A673 (cell line): ENCODE measurements around the gene PDLIM1.

Experiments
- EZH2 ChIP-seq: fragments of 200-600 bp; sonication (generic); IDR thresholded peaks from 2 replicates; pipeline ENCODE4 v1.6.1; 2017; ENCODE audit warnings: borderline replicate concordance, low read depth, mild to moderate bottlenecking, mixed read lengths, antibody characterized with exemption, low read length; ENCODE audit not compliant: poor library complexity, severe bottlenecking
- TF ChIP-seq, protein P1 (sequence below): fragments of 300-800, 200-600 bp; sonication (generic); conservative IDR thresholded peaks from 2 replicates; pipeline ENCODE4 v1.5.1; 2017; ENCODE audit warnings: low read depth, mild to moderate bottlenecking, antibody characterized with exemption, low read length, moderate library complexity, mixed read lengths

GRCh38 chr10:95240811-95241210 lies 50.0 kb downstream of the PDLIM1 start:
- TF ChIP-seq, protein P1, sequence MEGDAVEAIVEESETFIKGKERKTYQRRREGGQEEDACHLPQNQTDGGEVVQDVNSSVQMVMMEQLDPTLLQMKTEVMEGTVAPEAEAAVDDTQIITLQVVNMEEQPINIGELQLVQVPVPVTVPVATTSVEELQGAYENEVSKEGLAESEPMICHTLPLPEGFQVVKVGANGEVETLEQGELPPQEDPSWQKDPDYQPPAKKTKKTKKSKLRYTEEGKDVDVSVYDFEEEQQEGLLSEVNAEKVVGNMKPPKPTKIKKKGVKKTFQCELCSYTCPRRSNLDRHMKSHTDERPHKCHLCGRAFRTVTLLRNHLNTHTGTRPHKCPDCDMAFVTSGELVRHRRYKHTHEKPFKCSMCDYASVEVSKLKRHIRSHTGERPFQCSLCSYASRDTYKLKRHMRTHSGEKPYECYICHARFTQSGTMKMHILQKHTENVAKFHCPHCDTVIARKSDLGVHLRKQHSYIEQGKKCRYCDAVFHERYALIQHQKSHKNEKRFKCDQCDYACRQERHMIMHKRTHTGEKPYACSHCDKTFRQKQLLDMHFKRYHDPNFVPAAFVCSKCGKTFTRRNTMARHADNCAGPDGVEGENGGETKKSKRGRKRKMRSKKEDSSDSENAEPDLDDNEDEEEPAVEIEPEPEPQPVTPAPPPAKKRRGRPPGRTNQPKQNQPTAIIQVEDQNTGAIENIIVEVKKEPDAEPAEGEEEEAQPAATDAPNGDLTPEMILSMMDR: no peak
- no peak for TF ChIP-seq EZH2
